GM21423 (cell line): ENCODE measurements around the gene RAPGEF6.
"Not testable (repeated sequence)": the region's sequence is repeated elsewhere in the genome, so short reads cannot be mapped to it uniquely, and the experiment has no call there.

Experiments used
- ATAC-seq: cut with Tn5 transposase; IDR thresholded peaks from one replicate; pipeline ENCODE4 v1.9.1; 2021; ENCODE audit warnings: mild to moderate bottlenecking, moderate library complexity; ENCODE audit not compliant: unreplicated experiment

Gene RAPGEF6

DNA sequence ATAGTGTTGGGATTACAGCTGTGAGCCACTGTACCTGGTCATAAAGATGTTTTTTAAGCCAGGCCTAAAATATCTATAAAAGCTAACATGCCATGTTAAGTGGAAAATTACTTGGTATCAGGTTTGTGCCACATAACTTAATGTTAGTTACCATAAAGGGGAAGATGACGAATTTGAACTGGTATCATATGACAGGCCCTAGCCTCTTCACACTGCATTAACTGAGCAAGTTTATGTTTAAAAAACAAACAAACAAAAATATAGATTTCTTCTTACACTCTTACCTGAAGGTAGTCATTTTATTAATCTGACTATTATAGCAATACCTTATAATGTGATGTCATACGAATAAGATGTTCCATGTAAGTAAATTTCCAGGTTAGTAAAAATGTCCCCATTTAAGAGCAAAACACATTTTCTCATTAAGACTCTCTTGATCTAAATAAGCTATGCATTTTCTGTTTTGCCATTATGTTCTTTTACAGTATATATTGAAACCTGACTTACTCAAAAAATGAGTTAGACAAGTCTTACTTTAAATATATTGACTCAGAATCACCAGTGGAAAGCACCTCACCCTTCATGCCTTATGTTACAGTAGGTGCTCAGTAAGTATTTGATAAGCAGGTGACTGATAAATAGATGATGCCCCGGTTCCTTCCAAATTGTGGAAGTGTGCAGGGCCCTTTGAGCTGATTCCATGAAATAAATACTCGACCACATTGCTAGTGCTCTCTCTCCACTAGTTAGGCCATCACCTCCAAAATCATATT is 245.7 kb downstream of the RAPGEF6 start:
- no peak for ATAC-seq

DNA sequence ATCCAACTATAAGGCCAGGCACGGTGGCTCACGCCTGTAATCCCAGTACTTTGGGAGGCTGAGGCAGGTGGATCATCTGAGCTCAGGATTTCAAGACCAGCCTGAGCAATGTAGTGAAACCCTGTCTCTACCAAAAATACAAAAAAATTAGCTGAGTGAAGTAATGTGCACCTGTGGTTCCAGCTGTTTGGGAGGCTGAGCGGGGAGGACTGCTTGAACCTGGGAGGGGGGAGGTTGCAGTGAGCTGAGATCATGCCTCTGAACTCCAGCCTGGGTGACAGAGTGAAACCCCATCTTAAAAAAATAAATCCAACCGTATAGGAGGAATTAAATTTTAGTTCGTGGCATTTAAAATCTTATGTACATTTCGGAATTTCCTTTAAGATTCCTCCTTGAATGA is 247.8 kb downstream of the RAPGEF6 start:
- ATAC-seq = no peak

DNA sequence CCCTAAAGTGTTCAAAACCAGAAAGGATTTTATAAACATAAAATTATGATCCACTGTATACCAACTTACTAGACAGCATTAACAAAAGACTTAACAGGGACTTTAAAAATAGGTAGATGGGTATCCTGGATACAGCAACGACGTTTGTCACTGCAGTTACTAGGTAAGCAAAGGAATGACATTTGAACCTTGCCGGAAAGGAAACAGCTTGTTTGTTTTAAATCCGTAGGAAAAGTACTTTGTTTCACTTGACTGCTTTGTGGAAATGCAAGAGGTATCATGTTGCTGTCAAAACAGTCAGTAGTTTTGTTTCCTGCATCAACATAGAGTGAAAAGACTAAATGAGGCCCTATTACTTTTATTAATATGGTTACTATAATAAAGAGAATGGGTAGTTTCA is 248.2 kb downstream of the RAPGEF6 start:
- no peak for ATAC-seq

DNA sequence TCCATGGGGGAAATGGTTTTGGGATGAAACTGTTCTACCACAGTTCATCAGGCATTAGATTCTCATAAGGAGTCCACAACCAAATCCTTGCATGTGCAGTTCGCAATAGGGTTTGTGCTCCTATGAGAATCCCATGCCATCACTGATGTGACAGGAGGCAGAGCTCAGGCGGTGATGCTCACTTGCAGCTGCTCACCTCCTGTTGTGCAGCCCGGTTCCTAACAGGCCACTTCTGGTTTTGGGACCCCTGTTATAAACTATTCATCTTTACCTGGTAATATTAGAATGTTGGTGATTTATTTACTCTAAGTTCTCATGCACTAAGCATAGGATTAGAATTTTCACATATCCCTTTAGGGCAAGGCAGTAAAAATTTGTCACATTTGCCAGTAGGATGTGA is 248.9 kb downstream of the RAPGEF6 start:
- ATAC-seq = no peak

DNA sequence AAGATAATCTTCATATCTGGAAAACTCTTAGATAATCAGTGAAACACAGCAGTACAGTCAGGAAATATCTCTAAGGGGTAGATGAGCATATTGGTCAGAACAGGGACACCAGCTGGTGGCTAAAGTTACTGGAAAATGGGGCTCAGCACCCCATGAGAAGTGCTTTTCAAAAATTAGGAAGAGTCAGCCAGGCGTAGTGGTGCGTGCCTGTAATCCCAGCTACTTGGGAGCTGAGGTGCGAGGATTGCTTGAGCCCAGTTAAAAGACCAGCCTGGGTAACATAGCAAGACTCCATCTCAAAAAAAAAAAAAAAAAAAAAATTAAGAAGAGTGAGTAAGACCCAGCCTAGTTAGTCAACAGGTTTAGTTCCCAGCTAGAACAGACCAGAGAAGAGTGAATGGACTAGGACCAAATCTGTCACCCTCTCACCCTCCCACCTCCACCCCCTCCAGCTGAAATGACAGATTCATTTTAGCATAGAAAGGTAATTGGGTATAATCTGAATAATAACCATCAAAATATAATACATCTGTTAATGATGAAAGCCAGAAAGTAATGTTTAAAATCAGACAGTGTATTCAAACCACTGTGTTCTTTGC is 250.3 kb downstream of the RAPGEF6 start:
- no peak for ATAC-seq

DNA sequence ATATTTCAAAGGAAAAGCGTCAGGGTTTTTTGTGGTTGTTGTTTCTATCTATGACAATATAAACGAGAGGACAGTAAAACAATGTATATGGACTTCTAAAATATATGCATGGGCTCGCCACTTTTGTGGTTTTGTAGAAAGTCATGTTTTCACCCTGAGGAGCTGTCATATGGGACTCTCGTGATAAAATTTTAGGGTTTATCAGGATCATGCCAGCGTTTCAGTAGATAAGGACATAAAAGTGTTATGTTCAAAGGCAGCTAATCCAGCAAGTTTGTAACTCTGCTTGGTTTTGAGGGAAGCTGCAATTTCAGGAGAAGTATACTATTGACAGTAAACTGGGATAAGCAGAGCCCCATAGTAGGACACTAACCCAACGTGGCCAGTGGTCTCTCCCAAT is 250.9 kb downstream of the RAPGEF6 start:
- no peak for ATAC-seq

DNA sequence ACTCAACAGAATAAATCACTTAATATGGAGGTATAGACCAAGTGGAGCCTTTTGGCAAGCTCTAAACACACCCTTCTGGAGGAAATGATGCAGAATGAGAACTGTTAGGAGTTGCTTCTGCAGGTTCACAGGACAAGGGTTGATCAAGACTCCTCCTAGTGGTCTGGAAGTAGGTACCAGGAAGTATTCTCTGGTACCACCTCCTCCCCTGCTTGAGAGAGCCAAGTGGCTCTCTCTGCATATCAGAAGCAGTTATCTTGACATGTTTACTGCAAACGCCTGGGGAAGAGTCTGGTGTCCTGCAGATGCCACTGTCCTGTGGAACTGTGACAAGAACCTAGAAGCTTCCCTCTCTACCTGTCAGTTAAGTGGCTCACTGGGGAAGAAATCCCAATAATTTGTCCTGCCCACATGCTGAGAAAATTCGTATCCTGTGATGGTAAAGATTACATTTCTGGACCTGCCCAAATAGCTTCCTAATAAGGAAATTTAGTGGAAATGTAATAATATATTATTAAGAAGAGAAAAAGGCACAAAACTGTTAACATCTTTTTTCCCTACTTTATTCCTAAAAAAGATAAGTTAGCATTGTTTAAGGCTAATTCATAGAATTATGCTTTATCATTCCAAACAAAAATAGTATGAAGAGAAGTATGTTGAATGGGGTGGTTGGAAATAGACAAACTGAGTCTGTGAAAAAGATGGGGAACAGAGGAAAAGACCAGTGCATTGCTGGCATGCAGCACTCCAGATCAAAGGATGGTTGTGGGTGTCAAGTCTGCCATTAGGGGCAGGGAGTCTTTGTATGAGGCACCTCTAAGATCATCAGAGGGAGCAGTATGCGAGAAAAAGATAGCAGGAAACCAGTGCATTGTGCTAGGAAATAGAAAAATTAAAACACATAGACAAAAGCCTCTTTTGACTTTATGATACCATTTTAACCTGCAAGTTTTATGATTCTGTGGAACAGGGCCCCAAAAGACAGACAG is 252.3 kb downstream of the RAPGEF6 start:
- ATAC-seq = peak; percentile 67

DNA sequence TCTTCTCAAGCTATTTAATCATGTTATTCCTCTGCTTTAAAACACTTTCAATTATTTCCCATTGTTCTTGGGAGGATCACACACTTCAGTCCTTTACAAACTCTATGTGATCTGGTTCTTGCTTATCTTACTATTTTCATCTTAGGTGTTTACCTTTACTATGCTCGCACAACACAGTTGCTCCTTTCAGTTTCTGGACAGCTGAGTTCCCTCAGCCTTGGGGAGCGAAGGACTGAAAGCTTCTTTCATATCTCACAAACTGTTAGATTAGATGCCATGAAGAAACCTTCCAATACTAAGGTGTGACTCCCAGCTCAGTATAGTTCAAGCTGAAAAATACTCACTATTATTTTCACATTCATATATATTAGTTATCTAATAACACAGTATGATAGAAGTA is 253.3 kb downstream of the RAPGEF6 start:
- peak; percentile 49 for ATAC-seq

DNA sequence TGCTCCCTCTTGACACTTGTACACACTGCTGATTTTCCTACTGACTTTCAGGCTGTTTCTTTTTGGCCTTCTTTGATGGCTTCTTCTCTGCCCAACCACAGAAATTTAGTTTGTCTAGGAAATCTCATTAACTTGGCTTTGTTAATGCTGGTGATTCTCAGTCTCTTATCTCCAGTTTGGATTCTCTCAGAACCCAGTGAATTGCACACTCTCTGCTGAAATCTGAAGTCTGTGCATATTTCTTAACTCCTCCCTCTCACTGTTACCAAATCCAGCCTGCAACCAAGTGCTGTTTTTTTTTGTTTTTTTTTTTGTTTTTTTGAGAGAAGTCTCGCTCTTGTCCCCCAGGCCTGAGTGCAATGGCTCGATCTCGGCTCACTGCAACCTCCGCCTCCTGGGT is 254.0 kb downstream of the RAPGEF6 start:
- ATAC-seq = no peak

DNA sequence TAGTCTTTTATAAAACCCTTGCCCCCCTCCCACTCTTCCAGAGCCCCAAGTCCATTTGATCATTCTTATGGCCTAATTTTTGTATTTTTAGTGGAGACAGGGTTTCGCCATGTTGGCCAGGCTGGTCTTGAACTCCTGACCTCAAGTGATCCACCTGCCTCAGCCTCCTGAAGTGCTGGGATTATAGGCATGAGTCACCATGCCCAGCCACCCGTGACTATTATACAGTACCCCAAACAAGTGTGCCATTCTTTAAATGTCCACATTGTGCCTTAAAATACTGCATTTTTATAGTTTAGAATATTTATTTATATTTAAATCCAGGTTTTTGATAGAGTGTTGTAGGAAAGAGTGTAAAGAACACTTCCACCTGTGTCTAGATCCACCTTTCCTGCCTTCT is 254.8 kb downstream of the RAPGEF6 start:
- not testable (repeated sequence) for ATAC-seq

DNA sequence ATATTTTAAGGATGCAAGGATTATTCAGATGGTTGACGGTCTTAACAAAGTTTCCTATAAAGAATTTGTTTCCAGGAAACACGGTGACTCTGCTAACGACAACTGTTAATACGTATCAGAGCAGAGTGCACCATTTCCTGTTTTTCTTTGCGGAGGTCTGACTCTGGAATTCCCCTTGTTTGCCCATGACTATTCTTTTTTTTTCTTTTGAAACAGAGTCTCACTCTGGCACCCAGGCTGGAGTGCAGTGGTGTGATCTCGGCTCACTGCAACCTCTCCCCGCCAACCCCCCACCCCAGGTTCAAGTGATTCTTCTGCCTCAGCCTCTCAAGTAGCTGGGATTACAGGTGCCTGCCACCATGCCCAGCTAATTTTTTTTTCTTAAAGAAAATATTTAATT is 255.3 kb downstream of the RAPGEF6 start:
- peak; percentile 31 for ATAC-seq

DNA sequence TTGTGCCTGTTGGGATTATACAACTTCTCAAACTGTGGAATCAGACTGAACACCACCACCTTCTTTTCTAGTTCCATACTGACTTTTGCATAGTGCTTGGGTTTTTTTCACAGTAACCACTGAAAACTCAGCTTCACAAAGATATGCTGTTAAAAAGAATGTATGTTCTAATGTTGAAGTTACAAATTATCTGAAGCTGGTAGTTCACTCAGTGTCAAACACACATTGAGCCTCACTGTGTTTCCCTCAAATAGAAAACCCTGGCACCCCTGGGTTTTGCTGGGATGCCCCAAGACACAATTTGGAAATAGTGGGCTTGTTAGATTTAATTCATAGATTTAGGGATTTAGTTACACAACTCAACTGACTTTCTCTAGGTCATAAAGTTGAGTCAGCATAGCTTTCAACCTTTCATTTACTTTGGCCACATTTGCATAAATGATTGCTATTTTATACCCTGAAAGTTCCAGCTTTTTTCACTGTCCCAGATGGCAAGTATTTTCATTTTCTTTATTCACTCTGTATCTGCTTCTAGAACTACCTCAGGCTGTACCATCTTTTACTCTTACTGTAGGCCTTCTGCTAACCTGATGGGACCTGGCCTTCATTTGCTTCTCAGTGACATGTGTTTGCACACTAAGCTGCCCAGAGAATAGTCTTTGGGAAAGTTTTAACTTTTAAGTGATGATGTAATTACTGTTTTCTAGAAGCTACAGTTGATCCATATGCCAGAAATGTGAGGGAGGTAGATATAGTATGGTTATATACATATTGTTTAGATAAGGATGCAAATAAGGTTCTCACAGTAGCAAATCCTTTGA is 256.1 kb downstream of the RAPGEF6 start:
- ATAC-seq = peak; percentile 18

DNA sequence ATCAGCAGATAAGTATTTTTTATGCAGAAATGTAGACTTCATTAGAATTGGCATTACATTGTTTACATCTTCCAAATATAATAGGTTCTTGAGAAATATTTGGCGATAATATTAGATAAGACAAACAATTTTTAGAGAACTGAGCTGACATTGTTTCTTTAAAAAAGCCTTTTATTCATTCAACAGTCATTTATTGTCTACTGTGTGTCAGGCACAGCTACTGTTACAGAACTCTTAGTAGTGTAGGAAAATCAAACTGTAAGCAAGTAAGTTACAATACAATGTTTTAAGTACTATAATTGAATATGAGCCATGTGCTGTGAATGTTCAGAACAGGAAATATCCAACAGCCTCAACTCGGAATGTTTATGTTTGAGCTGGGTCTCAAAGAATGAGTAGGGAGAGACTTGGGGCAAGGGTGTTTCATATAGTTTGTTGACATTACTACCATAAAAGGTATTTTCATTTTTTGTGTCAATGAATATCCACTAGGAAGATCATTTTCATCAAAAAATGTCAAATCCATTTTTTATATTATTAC is 257.2 kb downstream of the RAPGEF6 start:
- no peak for ATAC-seq

DNA sequence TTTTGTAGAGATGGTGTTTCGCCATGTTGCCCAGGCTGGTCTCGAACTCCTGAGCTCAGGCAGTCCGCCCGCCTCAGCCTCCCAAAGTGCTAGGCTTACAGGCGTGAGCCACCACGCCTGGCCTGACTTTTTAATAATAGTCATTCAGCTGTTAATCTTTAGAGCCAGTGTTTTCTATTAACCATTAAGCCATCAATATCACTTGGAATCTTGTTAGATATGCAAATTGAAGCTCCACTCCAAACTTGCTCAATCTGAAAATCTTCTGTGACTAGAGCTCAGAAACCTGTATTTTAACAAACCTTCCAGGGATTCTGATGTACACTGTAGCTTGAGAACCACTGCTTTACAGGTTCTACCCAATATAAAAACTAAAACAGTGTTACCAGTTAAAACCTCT is 257.7 kb downstream of the RAPGEF6 start:
- ATAC-seq = no peak

DNA sequence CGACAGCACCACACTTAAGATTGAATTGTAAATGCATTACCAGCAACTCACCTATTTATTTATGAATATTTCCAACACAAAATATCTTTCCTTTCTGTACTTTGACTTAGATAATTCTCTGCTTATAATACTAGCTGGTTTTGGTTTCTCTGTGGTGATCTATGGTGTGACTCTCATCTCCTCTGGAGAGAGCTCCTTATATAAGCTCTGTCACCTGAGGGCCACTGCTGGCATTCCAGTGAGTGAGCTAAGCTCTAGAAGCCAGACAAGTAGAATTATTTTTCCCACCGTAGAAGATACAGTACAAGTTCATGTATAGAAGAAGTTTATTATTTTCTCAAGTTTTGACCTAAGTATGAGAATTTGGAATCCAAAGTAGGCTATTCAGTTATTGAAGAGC is 259.7 kb downstream of the RAPGEF6 start:
- ATAC-seq = no peak
